T-helper 2 cell treated with Interferon-gamma antibody and Interleukin-4, amounts not matched to agents 100 ng/mL and 5 ng/mL, for 36 hours (primary cell): ENCODE measurements around the gene GDF9. TPM values are rescaled to one million over a fixed set of nuclear protein-coding genes. Genes with fewer than 3 reads are reported as not detected.

Experiments used
- intact Hi-C: fragments of 100-400 bp; cut with micrococcal nuclease; formaldehyde crosslinking; loops from one replicate; pipeline ENCODE4 v1.15.1; 2023
- total RNA-seq: library from RNA; stranded (reverse); gene quantifications from 2 replicates; pipeline ENCODE4 v1.2.3, GENCODE V29; 2022

Gene GDF9
- total RNA-seq, 1 donor from 2014 or later = 0.18 TPM

DNA sequence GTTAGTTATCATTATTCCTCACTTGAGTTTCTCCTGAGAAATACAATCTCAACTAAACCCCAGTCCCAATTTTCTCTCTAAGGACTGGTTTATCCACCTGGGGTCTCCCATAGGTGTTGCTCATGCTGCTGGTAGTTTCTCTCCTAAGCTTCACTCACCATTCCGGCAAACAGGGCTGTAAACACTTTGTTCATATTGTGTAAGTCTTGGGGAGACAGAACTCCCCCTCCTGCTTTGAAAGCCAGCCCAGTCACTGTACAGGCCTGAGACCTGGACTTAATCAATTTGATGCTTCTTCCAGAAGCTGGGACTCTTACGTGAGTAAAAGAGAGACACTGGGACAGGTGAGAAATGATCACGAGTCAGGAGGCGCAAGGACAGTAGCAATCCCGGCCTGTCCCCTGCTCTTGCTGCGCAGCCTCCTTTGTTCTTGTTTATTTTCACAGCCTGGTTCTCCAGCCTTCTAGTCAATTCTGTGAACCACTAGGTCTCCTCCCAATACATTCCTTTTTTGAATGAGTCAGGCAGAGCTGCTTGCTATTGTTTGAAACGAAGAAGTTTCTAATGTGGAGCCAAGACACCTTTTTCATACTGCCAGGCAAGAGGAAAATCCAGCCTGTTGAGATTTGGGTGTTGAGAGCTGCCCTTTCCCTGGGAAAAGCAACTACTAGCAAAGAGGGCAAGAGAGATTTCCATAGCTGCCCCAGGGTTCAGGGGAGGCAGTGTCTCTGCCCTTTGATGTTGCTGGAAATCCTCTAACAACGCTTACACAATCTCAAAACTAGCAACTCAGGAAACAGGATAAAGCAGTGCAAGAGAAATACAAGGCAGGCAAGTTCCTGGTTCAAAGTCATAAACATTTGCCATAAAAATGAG, 26.6 kb downstream of the GDF9 start:
- intact Hi-C loops = no loop called here

DNA sequence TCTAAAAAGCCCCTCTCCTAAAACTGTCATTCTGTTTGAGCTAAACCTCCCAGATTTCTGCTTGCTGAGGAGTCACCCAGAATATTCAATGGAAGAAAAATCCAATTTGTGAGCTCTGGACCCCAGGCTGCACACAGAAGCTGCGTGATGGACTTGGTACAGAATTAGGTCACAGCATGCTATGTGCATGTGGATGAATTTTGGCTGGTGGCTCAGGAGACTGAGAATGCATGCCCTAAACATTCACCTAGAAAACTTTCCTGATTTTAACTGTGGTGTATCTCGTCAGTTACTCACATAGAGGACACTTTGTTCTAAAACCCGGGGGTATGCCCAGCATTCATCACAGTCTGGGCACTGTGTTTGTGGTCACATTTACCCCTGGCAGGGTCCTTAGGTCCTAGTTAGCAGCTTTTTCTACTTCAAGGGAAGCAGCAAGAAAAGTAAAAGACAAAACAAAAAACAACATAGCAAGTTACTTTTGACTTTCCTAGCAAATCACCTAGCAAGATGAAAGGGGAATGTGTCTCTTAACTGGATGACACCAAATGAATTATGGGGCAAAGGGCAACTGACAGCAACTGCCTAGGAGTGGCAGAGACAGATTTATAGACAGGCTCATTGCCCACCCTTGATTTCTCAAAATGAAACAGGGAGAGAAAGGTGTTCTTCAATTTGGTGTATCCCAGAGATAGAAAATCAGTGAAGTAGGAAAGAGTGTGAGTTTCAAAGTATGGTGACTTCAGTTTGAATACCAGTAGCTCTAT, 27.6 kb downstream of the GDF9 start:
- intact Hi-C loops = no loop called here

- intact Hi-C loops = no loop called here
These were observed 28.4 kb downstream of the GDF9 start for GRCh38 chr5:132837868-132838267.

DNA sequence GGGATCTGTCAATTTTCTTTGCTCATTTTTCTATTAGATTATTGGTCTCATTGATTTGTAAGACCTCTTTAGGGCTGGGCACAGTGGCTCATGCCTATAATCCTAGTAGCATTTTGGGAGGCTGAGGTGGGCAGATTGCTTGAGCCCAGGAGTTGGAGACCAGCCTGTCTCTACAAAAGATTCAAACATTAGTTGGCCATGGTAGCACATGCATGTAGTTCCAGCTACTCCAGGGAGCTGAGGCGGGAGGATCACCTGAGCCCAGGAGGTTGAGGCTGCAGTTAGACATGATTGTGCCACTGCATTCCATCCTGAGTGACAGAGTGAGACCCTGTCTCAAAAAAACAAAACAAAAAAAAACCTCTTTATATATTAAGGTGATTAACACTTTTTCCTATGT, 29.4 kb downstream of the GDF9 start:
- intact Hi-C loops = no loop called here

DNA sequence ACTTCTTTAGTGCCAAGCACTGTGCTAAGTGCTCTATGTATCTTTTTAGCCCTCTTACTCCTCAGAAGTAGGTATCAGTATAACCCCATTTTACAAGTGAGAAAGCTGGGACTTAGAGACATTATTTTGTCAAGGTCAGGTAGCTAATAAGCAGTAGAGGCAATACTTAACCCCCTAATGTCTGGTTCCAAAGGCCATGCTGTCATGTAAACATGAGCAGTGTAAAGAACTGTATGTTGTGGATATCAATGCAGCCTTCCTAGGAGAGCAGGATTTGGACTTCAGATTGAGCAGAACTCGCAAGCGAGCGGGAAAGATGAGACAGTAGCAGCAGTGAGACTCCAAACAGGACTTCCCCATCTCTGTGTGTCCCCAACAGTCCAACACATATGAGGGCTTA, 32.2 kb downstream of the GDF9 start:
- intact Hi-C loops = no loop called here

DNA sequence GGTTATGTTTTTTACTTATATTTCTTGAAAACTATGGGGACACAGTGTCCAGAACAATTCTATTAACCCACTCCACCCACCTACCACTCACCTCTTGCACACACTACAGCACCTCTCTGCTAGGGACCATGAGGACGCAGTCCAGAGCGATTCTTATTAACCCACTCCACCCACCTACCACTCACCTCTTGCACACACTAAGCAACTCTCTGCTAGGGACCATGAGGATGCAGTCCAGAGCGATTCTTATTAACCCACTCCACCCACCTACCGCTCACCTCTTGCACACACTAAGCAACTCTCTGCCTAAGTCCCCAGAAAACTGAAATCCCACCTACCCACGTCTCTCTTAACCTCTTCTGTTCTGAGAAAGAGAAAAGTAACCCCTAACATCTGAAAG, 33.7 kb downstream of the GDF9 start:
- intact Hi-C loops = no loop called here

GRCh38 chr5:132831095-132831860, 35.0 kb downstream of the GDF9 start:
- intact Hi-C loops = no loop called here

DNA sequence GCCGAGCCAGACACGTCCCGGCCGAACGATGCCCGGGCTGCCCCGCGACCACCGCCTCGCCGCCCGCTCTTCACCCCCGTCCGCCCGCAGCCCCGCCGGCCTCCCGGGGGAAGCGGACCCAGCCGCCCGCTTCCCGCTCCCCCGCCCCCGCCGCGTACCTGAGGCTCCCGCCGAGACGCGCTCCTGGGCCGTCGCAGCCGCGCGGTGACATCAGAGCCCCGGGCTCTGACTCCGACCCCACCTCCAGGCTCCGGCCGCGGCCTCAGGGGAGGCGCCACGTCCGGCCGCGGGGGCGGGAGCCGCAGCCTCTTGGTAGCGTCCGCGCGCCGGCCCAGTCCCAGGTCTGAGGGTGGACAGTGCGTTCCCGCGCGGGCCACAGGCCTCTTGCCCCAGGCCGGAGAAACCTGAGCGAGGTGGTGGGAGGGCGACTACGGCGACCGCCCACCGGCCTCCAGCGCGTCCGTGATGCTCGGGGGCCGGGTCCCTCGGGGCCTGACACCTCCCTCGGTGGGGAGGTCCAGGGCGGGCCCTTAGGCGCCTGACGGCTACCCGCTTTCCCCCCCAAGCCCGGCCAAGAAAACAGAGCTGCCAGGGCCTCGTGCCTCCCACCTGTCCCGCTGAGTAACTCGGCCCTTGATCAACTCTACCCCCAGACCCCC, 35.7 kb downstream of the GDF9 start, which contains the start of gene SHROOM1:
TSS of gene SHROOM1 (minus strand) at position 212 of the 659 bp plus-strand sequence. CDS start 4,507 bp downstream, outside the sequence.
- intact Hi-C loops = loop anchor here (1.0 kb wide), 3 partner anchors 36 to 205 kb away; partner anchors contain the start of genes GDF9 and UQCRQ

DNA sequence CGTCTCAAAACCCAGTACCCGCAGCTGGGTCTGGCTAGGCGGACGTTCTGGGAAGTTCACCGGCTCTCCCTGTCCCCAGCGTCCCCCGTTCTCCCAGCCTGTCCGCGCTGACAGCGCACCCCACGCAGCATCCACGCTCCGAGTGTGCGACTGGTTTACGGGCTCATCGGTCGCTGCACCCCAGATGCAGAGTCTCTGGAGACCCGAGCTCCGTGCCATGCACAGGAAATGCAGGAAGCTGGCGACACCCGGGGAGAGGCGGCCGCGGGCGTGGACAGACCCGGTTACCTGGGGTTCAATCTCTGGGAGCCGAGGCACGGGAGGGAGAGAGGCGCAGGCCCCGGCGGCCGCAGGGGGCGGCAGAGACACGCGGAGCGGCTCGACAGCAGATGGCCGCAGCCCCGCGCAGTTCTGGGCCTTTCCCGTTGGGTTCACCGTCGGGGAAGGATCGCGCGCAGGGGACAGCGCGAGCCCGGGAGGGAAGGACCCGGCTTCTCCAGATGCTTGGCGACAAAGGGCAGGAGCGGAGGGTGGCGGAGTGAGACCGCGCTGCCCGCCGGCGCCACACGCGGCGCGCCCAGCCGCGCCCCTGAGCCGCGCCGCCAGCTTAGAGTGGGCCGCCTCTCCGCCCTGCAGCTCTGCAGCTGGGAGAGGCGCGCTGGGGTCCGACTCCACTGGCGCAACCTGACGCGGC, 36.4 kb downstream of the GDF9 start:
- intact Hi-C loops = loop anchor here (1.0 kb wide), 3 partner anchors 36 to 205 kb away; partner anchors contain the start of genes GDF9 and UQCRQ

- intact Hi-C loops = no loop called here
These were observed 37.3 kb downstream of the GDF9 start for GRCh38 chr5:132828846-132829494.

DNA sequence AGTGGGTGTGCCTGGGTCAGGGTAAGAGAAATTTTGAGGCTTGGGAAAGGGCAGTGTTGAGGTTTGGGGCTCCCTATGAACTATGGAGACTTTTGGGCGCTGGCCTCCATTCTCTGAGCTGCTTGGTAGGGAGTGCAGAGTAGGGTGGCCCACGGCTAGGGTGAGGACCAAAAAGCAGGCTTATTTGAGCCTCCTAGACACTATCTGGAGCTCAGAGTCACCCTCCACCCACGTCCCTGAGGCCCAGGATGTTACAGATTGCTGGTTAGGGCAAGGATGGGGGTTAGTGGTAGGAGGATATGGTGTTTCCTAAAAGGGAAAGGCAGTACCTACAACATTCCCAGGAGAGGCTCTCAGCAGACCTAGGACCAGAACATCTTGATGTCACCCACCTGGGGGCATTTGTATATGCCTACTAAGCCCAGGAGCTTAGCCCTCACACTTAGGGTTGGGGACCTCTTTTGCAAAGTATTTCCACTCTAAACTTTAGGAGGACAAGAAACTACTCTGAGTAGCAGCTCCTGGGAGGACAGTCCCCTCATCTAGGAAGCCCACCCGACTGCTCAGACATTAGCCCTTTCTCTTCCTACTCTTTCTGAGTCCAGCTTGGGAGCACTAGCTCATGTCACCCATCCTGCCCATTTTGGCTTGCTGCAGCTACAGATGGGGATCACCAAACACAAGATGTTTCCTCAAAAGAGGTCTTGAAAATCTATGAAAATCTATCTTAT, 38.2 kb downstream of the GDF9 start:
- intact Hi-C loops = no loop called here

DNA sequence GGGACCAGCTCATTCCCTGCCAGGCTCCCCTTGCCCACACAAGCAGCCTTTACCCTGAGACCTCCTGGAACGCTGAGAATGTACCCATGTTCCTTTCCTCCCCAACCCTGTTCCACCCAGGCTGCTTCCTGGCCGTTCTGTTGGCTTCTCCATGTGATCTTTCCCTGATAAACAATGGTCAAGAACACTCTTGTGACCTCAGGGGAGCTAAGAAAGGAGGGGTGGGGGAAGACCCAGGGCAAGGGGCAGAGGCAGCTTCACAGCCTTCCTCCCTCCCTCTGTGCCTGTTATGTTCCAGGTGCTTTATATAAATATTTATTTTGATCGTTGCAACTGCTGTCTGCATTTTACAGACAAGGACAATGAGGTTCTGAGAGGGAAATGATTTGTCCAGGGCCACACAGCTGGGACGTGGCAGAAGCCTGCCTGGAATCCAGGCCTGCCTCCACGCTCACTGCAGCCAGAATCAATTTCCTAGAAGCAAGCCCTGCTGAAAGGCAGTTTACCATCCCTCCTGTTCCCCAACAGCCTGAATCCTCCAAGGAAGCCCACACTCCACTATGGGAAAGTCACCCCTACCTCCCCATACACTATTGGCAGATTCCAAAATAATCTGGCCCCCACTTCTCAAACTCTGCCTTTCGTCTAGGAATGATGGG, 39.7 kb downstream of the GDF9 start:
- intact Hi-C loops = no loop called here

GRCh38 chr5:132825834-132826391, 40.4 kb downstream of the GDF9 start:
- intact Hi-C loops = no loop called here

DNA sequence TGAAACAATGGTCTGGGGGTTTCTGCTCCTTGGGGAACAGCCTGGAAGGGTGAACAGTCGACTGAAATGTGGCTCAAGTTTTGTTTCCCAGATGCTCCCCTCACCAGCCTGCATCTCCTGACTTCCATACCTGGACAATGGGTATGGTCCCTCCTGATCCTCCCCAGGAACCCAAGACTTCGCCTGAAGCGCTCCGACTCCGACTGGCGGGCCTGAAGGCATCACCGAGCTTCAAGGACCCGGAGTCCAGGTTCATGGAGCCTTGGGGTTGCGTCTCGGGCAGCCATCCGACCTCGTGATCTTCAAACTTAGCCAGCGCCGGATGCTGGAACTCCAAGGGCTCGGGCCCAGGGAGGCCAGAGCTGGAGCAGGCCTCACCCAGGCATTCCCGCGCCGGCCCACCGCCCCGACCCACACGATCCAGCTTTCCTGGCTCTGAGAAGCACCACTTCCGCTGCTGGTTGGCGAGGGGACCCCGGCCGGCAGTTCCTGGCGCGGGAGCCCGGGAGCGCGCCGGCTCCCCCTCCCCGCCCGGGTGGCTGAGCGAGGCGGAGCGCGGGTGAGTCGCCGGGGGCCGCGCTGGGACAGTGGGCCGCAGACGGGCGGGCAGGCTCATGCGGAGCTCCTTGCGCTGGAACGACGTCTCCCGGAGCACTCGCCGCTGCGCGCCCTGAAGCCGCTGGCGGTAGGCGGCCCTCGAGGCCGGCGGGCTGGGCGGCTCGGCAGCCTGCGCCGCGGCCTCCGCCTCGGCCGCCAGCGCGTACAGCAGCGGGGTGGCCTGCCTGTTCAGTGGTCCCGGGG, 41.0 kb downstream of the GDF9 start:
- intact Hi-C loops = no loop called here

- intact Hi-C loops = loop anchor here (5.0 kb wide), 2 partner anchors 47 to 87 kb away; partner anchors contain the start of genes KIF3A and SEPTIN8
These were observed 41.8 kb downstream of the GDF9 start for GRCh38 chr5:132824426-132824825.

DNA sequence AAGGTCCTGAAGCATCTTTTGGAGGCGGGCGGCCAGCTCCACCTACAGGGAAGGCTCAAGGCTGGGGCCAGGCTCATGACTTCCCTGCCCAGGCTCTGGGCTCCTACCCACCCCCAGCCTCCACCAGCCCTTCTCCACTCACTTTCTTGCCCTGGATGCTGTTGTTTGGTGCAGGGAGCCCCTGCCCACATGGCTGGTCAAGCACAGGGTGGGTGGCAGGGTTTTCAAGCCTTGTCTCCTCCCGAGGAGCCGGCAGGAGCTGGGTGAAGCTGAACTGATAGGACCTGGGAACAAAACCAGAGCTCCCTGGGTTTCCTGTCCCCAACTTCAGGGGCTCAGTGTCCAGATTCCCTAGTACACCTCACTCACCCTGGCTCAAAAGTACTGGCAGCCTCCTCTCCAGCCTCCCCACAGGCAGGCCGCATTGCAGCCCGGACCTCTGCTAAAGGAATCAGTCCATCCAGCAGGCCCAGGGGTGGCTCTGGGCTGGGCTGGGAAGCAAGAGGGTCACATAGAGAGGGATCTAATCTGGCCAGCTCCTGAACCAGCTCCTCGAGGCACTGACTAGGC, 42.7 kb downstream of the GDF9 start:
- intact Hi-C loops = loop anchor here (5.0 kb wide), 2 partner anchors 46 to 86 kb away; partner anchors contain the start of genes KIF3A and SEPTIN8
